ENCODE data around the gene MAN2A1. TPM values are rescaled to one million over a fixed set of nuclear protein-coding genes. Genes with fewer than 3 reads are reported as not detected.

Gene MAN2A1
- total RNA-seq, 2 donors from 2014 or later = 81.2 to 104 TPM

GRCh38 chr5:109878887-109879286 is 189.2 kb downstream of the MAN2A1 start:
- Histone ChIP-seq H3K9me3 (no peaks in the 10 kb centered on the region), H3K4me1 (no peaks in the 10 kb centered on the region), H3K36me3 (no peaks in the 10 kb centered on the region), H3K27ac (no peak overlapping the region), H3K9ac (ENCODE audit: low read depth in 2 of 2, low read length in 2 of 2) (no peak overlapping the region), H3K4me3 (no peak overlapping the region), H3K27me3 (no peaks in the 10 kb centered on the region)
- intact Hi-C loops (cut with DNase I) = no loop called here
- no peak for TF ChIP-seq CTCF (IDR thresholded peaks at IDR 0.05)
- no peak for DNase-seq

GRCh38 chr5:109880907-109881685 is 191.4 kb downstream of the MAN2A1 start:
- no peak overlapping the region for H3K9ac ChIP-seq (ENCODE audit: low read depth in 2 of 2, low read length in 2 of 2)
- intact Hi-C loops (cut with DNase I) = no loop called here
- no peak for DNase-seq
- H3K4me3 ChIP-seq = no peak overlapping the region
- H3K27me3 ChIP-seq = no peaks in the 10 kb centered on the region
- no peak overlapping the region for H3K27ac ChIP-seq
- no peaks in the 10 kb centered on the region for H3K36me3 ChIP-seq
- H3K9me3 ChIP-seq = no peaks in the 10 kb centered on the region
- H3K4me1 ChIP-seq = no peaks in the 10 kb centered on the region
- no peak for TF ChIP-seq CTCF (IDR thresholded peaks at IDR 0.05)

GRCh38 chr5:109882546-109882945 is 192.8 kb downstream of the MAN2A1 start:
- no peaks in the 10 kb centered on the region for H3K4me1 ChIP-seq
- H3K27me3 ChIP-seq = no peaks in the 10 kb centered on the region
- no peaks in the 10 kb centered on the region for H3K9me3 ChIP-seq
- intact Hi-C loops (cut with DNase I) = no loop called here
- DNase-seq = no peak
- TF ChIP-seq CTCF (IDR thresholded peaks at IDR 0.05) = no peak
- no peak overlapping the region for H3K4me3 ChIP-seq
- H3K36me3 ChIP-seq = no peaks in the 10 kb centered on the region
- H3K27ac ChIP-seq = no peak overlapping the region
- no peak overlapping the region for H3K9ac ChIP-seq (ENCODE audit: low read depth in 2 of 2, low read length in 2 of 2)

- no peaks in the 10 kb centered on the region for H3K9me3 ChIP-seq
- no peaks in the 10 kb centered on the region for H3K36me3 ChIP-seq
- no peaks in the 10 kb centered on the region for H3K4me1 ChIP-seq
- H3K9ac ChIP-seq (ENCODE audit: low read depth in 2 of 2, low read length in 2 of 2) = no peak overlapping the region
- no peak overlapping the region for H3K27ac ChIP-seq
- no peak for TF ChIP-seq CTCF (IDR thresholded peaks at IDR 0.05)
- no peak for DNase-seq
- no peak overlapping the region for H3K4me3 ChIP-seq
- intact Hi-C loops (cut with DNase I) = no loop called here
- H3K27me3 ChIP-seq = no peaks in the 10 kb centered on the region
Measured at GRCh38 chr5:109884676-109885075, 194.9 kb downstream of the MAN2A1 start.

GRCh38 chr5:109885205-109885604 is 195.5 kb downstream of the MAN2A1 start:
- intact Hi-C loops (cut with DNase I) = no loop called here
- no peak overlapping the region for H3K4me3 ChIP-seq
- H3K27me3 ChIP-seq = no peaks in the 10 kb centered on the region
- no peaks in the 10 kb centered on the region for H3K9me3 ChIP-seq
- H3K4me1 ChIP-seq = no peaks in the 10 kb centered on the region
- no peak overlapping the region for H3K9ac ChIP-seq (ENCODE audit: low read depth in 2 of 2, low read length in 2 of 2)
- DNase-seq = no peak
- no peak for TF ChIP-seq CTCF (IDR thresholded peaks at IDR 0.05)
- H3K27ac ChIP-seq = no peak overlapping the region
- H3K36me3 ChIP-seq = no peaks in the 10 kb centered on the region

All from colonic mucosa (tissue), 4 donors.